Adrenal gland (tissue), 5 donors: Measurements from ENCODE around the gene TFF2.

ENCODE experiments used
- CTCF ChIP-seq, 6 experiments: fragments of 450-650 bp in 4 of 6; fragments of 200-600 bp in 2 of 6; sonication (generic) in 1 of 6; IDR thresholded peaks; 1 replicate in 5 of 6; 2 replicates in 1 of 6; pipeline versions ENCODE4 v1.5.1 to v1.8.0; 2016 to 2021; ENCODE audit warnings: antibody characterized with exemption in 6 of 6, mild to moderate bottlenecking in 2 of 6, moderate library complexity in 1 of 6
- POLR2A ChIP-seq, 2 donors: fragments of 450-650 bp; IDR thresholded peaks; one replicate each; pipeline ENCODE4 v1.6.1; 2017; ENCODE audit warnings: antibody characterized with exemption in 2 of 2, mild to moderate bottlenecking in 2 of 2, moderate library complexity in 1 of 2
- donor health status: DM: no; HTN: no; CAD: no.

GRCh38 chr21:42313501-42313969 is 37.3 kb downstream of the TFF2 start:
- TF ChIP-seq CTCF (IDR thresholded peaks at IDR 0.05) (no peak), POLR2A (IDR thresholded peaks at IDR 0.05) (no peak)
